SU-DHL-6 (cell line): ENCODE results near the gene C2CD4C.
"Not testable (repeated sequence)": the region's sequence is repeated elsewhere in the genome, so short reads cannot be mapped to it uniquely, and the experiment has no call there.

Experiments
- H2AFZ ChIP-seq: fragments of 200-600 bp; sonication (generic); 2 replicates; pipeline ENCODE4 v1.6.1; 2014; ENCODE audit warnings: low read depth, mild to moderate bottlenecking, moderate library complexity, mixed read lengths, antibody characterized with exemption, low read length; ENCODE audit not compliant: severe bottlenecking
- H3F3A ChIP-seq: fragments of 200-600 bp; shearing (Covaris generic); 2 replicates; pipeline ENCODE4 v1.6.0; 2016; ENCODE audit warnings: antibody characterized with exemption, mild to moderate bottlenecking; ENCODE audit not compliant: insufficient read depth
- H3K27ac ChIP-seq: fragments of 200-600 bp; sonication (generic); 2 replicates; pipeline ENCODE4 v1.5.1; 2016; ENCODE audit warnings: low read depth, mild to moderate bottlenecking, low read length, moderate library complexity, mixed read lengths
- H3K27me3 ChIP-seq: fragments of 200-600 bp; sonication (generic), shearing (Covaris generic); 2 replicates; pipeline ENCODE4 v1.6.0; 2014; ENCODE audit warnings: mild to moderate bottlenecking, low read length
- H3K36me3 ChIP-seq: fragments of 200-600 bp; sonication (generic); 2 replicates; pipeline ENCODE4 v1.6.1; 2014; ENCODE audit warnings: mild to moderate bottlenecking, low read length, mixed read lengths
- H3K4me2 ChIP-seq: fragments of 300-600, 200-600 bp; shearing (Covaris generic), sonication (generic); 2 replicates; pipeline ENCODE4 v1.6.0; 2014; ENCODE audit warnings: low read length, low read depth, mild to moderate bottlenecking; ENCODE audit not compliant: poor library complexity, severe bottlenecking
- H3K4me3 ChIP-seq: fragments of 200-600 bp; sonication (generic); 2 replicates; pipeline ENCODE4 v1.5.1; 2014; ENCODE audit warnings: antibody characterized with exemption, low read length, mild to moderate bottlenecking, mixed read lengths; ENCODE audit not compliant: insufficient read depth, poor library complexity, severe bottlenecking
- H3K79me2 ChIP-seq: fragments of 200-600 bp; sonication (generic); 2 replicates; pipeline ENCODE4 v1.6.1; 2014; ENCODE audit warnings: mild to moderate bottlenecking, low read length, moderate library complexity; ENCODE audit not compliant: insufficient read depth
- H3K9ac ChIP-seq: fragments of 200-600 bp; sonication (generic); 2 replicates; pipeline ENCODE4 v1.7.0; 2014; ENCODE audit warnings: mild to moderate bottlenecking, low read length
- H3K9me2 ChIP-seq: fragments of 200-600 bp; sonication (generic); replicated peaks from 2 replicates; pipeline ENCODE4 v1.6.1; 2014; ENCODE audit warnings: low read length; ENCODE audit not compliant: insufficient read depth
- H3K9me3 ChIP-seq: fragments of 200-600 bp; sonication (generic); 2 replicates; pipeline ENCODE4 v1.6.1; 2014; ENCODE audit warnings: low read length, mixed read lengths; ENCODE audit not compliant: insufficient read depth
- H4K20me1 ChIP-seq: fragments of 200-600 bp; sonication (generic); 2 replicates; pipeline ENCODE4 v1.6.1; 2014; ENCODE audit warnings: low read depth, mild to moderate bottlenecking, antibody characterized with exemption, low read length, moderate library complexity, mixed read lengths
- EZH2phosphoT487 ChIP-seq: fragments of 200-600 bp; sonication (generic), shearing (Covaris generic); conservative IDR thresholded peaks from 2 replicates; pipeline ENCODE4 v1.6.1; 2018; ENCODE audit warnings: mild to moderate bottlenecking, antibody characterized with exemption, low read length, moderate library complexity, mixed read lengths
- TF ChIP-seq, protein P1 (sequence below): fragments of 200-600 bp; sonication (generic); IDR thresholded peaks from one replicate; pipeline ENCODE4 v1.5.1; 2017; ENCODE audit warnings: antibody characterized with exemption, mild to moderate bottlenecking, low read length, moderate library complexity; ENCODE audit not compliant: insufficient read depth, poor library complexity, severe bottlenecking

The C2CD4C gene

DNA sequence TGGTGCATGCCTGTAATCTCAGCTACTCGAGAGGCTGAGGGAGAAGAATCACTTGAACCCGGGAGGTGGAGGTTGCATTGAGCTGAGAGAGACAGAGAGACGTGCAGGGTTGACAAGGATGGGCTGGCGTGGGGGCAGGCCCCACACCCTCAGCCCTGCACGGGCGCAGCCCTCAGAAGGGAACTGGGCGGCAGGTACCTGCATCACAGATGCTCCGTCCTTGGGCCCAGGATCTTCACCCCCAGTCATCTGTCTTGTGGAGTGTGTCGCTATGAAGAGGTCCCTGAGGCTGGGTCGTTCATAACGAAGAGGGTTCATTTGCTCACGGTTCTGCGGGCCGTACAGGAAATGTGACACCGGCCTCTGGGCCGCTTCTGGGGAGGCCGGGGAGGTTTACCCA, 20.3 kb downstream of the C2CD4C start:
- H3K27me3 ChIP-seq: no peaks in the 10 kb centered on the region
- H3K9me3 ChIP-seq: peaks cover 10% of the 10 kb centered on the region; the same call in 1 of the 2 replicates

DNA sequence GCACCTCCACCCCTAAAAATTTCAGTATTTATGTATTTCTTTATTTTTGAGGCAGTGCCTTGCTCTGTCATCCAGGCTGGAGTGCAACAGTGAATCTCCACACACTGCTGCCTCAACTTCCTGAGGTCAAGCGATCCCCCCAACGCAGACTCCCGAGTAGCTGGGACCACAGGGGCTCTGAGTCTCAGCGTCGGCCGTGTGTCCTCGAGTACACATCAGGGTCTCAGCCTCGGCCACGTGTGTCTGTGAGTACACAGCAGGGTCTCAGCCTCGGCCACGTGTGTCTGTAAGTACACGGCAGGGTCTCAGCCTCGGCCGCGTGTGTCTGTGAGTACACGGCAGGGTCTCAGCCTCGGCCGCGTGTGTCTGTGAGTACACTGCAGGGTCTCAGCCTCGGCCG, 21.2 kb downstream of the C2CD4C start:
- H3K27ac ChIP-seq: no peak overlapping the region

More for the DNA sequence above, 20.3 kb downstream of the C2CD4C start:
- Histone ChIP-seq H3K79me2 (no peaks in the 10 kb centered on the region), H3K27ac (no peak overlapping the region), H3K36me3 (no peaks in the 10 kb centered on the region), H3K9me2 (no peaks in the 10 kb centered on the region), H3F3A (no peaks in the 10 kb centered on the region), H4K20me1 (no peaks in the 10 kb centered on the region), H3K4me2 (no peak overlapping the region), H3K9ac (no peak overlapping the region), H3K4me3 (no peak overlapping the region), H2AFZ (no peak overlapping the region)
- TF ChIP-seq, protein P1, sequence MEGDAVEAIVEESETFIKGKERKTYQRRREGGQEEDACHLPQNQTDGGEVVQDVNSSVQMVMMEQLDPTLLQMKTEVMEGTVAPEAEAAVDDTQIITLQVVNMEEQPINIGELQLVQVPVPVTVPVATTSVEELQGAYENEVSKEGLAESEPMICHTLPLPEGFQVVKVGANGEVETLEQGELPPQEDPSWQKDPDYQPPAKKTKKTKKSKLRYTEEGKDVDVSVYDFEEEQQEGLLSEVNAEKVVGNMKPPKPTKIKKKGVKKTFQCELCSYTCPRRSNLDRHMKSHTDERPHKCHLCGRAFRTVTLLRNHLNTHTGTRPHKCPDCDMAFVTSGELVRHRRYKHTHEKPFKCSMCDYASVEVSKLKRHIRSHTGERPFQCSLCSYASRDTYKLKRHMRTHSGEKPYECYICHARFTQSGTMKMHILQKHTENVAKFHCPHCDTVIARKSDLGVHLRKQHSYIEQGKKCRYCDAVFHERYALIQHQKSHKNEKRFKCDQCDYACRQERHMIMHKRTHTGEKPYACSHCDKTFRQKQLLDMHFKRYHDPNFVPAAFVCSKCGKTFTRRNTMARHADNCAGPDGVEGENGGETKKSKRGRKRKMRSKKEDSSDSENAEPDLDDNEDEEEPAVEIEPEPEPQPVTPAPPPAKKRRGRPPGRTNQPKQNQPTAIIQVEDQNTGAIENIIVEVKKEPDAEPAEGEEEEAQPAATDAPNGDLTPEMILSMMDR: no peak
- no peak for TF ChIP-seq EZH2phosphoT487

DNA sequence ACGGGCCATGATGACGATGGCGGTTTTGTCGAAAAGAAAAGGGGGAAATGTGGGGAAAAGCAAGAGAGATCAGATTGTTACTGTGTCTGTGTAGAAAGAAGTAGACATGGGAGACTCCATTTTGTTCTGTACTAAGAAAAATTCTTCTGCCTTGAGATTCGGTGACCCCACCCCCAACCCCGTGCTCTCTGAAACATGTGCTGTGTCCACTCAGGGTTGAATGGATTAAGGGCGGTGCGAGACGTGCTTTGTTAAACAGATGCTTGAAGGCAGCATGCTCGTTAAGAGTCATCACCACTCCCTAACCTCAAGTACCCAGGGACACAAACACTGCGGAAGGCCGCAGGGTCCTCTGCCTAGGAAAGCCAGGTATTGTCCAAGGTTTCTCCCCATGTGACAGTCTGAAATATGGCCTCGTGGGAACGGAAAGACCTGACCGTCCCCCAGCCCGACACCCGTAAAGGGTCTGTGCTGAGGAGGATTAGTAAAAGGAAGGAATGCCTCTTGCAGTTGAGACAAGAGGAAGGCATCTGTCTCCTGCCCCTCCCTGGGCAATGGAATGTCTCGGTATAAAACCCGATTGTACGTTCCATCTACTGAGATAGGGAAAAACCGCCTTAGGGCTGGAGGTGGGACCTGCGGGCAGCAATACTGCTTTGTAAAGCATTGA, 22.2 kb downstream of the C2CD4C start:
- H3K27ac ChIP-seq: not testable (repeated sequence)

More for the DNA sequence above, 21.2 kb downstream of the C2CD4C start:
- no peaks in the 10 kb centered on the region for H3K79me2 ChIP-seq
- H3K9me3 ChIP-seq: 0 out of 2 replicates have a peak, but pooled peaks cover 5% of the 10 kb centered on the region
- no peak overlapping the region for H2AFZ ChIP-seq
- H3K27me3 ChIP-seq: no peaks in the 10 kb centered on the region
- H4K20me1 ChIP-seq: no peaks in the 10 kb centered on the region
- H3K4me3 ChIP-seq: no peak overlapping the region
- TF ChIP-seq EZH2phosphoT487: no peak
- TF ChIP-seq, protein P1: no peak
- H3K36me3 ChIP-seq: no peaks in the 10 kb centered on the region
- H3K4me2 ChIP-seq: no peak overlapping the region
- no peak overlapping the region for H3K9ac ChIP-seq
- no peaks in the 10 kb centered on the region for H3F3A ChIP-seq
- no peaks in the 10 kb centered on the region for H3K9me2 ChIP-seq

DNA sequence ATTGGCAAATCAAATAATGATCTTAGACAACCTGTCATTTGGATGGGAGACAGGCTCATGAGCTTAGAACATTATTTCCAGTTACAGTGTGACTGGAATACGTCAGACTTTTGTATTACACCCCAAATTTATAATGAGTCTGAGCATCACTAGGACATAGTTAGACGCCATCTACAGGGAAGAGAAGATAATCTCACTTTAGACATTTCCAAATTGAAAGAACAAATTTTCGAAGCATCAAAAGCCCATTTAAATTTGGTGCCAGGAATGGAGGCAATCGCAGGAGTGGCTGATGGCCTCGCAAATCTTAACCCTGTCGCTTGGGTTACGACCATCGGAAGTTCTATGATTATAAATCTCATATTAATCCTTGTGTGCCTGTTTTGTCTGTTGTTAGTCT, 22.8 kb downstream of the C2CD4C start:
- not testable (repeated sequence) for H3K79me2 ChIP-seq, H3K9ac ChIP-seq, H3K27ac ChIP-seq, H3K9me2 ChIP-seq, H3K9me3 ChIP-seq, H3K4me2 ChIP-seq, H3F3A ChIP-seq, H4K20me1 ChIP-seq, H3K36me3 ChIP-seq, H2AFZ ChIP-seq, H3K4me3 ChIP-seq, H3K27me3 ChIP-seq

More for the DNA sequence above, 22.2 kb downstream of the C2CD4C start:
- H3K36me3 ChIP-seq, H3K27me3 ChIP-seq, H3K4me2 ChIP-seq, H3K9ac ChIP-seq, H3K79me2 ChIP-seq, H3K4me3 ChIP-seq, H3F3A ChIP-seq, H3K9me2 ChIP-seq, H2AFZ ChIP-seq, H4K20me1 ChIP-seq, H3K9me3 ChIP-seq: not testable (repeated sequence)
